Epithelial cell of proximal tubule (primary cell): ENCODE data around the gene TEAD1. TPM values are rescaled to one million over a fixed set of nuclear protein-coding genes. Genes with fewer than 3 reads are reported as not detected.

Experiments used
- DNase-seq: peaks from one replicate; pipeline ENCODE4 v3.0.0-alpha.2; 2011; ENCODE audit warnings: low read depth
- H3K4me3 ChIP-seq: 2 replicates; pipeline ENCODE4 v1.5.1; 2011; ENCODE audit warnings: low read depth, mild to moderate bottlenecking, low read length
- total RNA-seq: library from RNA; depleted of rRNA; stranded (reverse); fragments of >200 nt; gene quantifications from 2 replicates; pipeline ENCODE4 v1.2.3, GENCODE V29; 2015
- TF ChIP-seq, protein P1 (sequence below): conservative IDR thresholded peaks from 2 replicates; pipeline ENCODE4 v1.5.1; 2012; ENCODE audit warnings: low read depth, mild to moderate bottlenecking, low read length

The TEAD1 gene
- total RNA-seq, 1 donor from 2014 or later, result 61.9 TPM

DNA sequence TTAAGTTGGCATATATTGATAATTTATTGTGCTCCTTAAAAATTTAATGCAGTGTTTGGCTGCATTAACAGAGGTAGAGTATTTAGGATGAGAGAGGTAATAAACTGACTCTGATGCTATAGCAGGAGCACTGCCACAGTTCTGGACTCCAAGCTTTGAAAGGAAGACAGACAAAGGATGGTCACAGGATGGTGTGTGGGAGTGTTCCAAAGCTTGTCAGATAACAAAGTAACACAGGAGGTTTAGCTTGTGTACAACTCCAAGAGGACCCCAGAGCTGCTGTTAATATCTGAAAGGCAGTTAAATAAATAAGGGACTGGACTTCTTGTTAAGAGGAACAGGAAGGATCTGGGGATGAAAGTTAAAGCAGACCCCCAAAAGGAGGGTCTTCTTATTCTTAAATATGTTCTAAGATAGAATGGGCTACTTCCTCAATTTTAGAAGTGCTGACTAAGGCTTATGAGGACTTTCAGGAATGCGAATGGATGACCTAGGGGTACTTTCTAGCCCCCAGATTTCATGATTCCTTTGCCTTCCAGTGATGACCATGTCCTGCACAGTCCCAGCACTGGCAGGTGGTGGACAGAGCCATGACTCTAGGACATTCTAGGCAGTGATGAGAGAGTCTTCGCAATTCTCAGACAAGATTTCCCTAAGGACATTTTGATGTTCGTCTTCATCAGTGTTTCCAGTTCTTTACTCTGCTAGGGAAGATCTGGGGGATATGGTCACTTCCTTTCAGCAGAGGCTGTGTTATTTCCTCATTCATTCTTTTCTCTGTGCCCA is 185.8 kb downstream of the TEAD1 start:
- no peak for DNase-seq
- H3K4me3 ChIP-seq, result no peak overlapping the region
- TF ChIP-seq, protein P1, sequence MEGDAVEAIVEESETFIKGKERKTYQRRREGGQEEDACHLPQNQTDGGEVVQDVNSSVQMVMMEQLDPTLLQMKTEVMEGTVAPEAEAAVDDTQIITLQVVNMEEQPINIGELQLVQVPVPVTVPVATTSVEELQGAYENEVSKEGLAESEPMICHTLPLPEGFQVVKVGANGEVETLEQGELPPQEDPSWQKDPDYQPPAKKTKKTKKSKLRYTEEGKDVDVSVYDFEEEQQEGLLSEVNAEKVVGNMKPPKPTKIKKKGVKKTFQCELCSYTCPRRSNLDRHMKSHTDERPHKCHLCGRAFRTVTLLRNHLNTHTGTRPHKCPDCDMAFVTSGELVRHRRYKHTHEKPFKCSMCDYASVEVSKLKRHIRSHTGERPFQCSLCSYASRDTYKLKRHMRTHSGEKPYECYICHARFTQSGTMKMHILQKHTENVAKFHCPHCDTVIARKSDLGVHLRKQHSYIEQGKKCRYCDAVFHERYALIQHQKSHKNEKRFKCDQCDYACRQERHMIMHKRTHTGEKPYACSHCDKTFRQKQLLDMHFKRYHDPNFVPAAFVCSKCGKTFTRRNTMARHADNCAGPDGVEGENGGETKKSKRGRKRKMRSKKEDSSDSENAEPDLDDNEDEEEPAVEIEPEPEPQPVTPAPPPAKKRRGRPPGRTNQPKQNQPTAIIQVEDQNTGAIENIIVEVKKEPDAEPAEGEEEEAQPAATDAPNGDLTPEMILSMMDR, result no peak

DNA sequence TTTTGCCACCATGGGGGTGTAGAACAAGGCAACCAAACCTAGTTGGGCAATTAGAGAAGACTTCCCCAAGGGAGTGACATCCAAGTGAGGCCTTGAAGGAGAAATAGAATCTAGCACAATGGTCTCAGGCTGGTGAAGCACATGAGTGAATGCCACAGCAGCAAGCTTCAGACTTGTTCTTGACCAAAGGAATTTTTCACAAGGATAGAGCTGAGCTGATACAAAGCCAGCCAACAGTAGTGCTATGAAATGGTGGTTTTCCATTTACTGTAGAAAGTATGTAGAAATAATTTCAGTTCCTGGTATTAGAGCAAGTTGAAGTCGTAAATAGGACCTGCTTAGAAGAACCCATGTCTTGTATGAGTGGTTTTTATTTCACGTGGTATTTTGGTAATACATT is 186.6 kb downstream of the TEAD1 start:
- H3K4me3 ChIP-seq, result no peak overlapping the region
- TF ChIP-seq, protein P1, result no peak
- DNase-seq, result no peak

DNA sequence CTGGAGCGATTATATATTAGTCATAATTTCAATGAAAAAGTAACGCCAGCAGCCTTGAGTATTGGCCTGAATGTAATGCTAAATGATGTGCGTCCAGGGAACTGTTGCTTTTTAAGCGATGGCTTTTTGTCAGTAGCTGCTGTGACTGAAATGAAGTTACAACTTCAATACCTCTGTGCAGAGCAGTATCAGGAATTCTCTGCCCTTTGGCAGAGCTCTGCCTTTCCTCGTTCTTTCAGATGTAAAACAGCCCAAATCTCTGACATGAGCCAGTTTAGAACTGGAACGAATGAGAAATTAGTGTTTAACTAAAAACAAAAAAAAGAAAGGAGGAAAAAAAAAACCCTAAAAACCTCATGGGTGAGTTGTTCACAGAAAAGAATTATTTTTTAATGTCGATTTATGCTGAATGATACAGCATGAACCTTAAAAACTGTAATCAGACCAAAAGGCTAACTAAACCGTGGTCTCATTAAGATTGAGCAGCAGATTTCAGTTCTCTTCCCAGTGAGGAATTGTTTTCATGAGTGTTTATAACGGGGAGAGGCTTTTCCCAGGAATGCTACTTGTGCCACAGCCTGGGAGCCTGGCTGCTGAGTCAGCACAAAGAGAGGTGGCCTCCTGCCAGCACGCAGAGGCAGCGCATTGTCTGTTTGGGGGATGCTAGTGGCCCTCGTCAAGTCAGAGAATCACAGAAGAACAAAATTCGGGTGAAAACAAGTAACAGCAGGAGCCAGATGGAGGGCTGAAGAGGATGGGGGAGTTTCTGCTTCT is 188.7 kb downstream of the TEAD1 start:
- H3K4me3 ChIP-seq, result no peak overlapping the region
- DNase-seq, result peak; percentile 47
- TF ChIP-seq, protein P1, result no peak

DNA sequence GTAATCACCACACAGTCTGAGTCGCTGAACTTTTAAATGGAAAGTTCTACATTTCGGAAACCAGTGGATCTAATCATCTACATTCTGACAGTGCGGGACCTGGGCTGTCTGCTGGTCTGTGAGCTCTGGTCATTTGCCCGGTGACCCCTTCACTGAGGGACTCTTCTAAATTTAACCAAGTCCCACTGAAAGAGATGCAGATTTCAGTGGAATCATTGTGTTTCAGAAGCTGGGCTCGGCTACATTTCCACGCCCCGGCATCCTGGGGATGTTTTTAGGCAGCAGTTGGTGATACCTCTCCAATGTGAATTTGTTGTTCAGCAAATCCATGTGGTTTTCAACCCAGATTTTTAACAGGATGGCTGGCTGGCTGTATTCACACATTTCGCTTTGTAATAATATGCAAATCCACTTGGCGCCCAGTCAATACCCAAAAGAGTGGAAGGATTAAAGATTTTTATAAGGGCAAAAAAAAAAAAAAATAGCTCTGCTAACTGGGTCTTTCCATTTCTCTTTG is 189.4 kb downstream of the TEAD1 start:
- no peak for DNase-seq
- H3K4me3 ChIP-seq, result no peak overlapping the region
- TF ChIP-seq, protein P1, result no peak

DNA sequence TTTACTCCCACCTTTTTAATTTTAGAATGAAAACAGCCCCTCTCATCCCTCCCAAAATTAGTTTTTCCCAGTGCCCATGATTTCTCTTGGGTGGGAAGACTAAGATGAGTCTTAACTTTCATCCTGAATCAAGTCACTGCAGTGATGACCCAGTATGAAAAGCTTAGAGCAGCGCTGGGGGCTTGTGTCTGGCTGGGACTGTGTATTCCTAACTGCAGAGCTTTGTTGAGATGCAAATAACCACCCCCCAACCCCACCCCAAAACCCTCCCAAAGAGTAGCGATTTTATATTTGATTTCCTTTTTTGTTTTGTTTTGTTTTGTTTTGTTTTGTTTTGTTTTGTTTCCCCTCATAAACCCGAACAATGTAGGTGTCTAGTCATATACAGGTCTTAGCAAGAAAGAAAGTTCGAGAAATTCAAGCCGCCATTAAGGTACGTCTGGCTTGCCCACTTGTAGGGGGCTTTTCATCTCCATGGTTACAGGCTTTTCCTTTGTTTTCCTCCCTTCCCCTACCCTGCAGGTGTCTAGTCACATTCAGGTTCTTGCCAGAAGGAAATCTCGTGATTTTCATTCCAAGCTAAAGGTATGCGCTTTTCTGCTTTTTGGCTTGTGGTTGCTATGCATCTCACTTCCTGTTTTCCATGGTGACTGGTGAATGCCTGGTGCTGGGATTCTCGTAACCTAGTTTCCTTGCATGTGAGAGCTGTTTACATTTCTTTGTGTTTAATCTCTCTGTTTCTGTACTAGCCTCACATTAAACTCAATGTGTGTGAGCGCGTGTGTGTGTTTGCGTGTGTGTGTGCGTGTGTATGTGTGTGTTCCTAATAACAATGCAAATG is 190.3 kb downstream of the TEAD1 start:
- no peak overlapping the region for H3K4me3 ChIP-seq
- DNase-seq, result peak; percentile 53
- TF ChIP-seq, protein P1, result no peak

DNA sequence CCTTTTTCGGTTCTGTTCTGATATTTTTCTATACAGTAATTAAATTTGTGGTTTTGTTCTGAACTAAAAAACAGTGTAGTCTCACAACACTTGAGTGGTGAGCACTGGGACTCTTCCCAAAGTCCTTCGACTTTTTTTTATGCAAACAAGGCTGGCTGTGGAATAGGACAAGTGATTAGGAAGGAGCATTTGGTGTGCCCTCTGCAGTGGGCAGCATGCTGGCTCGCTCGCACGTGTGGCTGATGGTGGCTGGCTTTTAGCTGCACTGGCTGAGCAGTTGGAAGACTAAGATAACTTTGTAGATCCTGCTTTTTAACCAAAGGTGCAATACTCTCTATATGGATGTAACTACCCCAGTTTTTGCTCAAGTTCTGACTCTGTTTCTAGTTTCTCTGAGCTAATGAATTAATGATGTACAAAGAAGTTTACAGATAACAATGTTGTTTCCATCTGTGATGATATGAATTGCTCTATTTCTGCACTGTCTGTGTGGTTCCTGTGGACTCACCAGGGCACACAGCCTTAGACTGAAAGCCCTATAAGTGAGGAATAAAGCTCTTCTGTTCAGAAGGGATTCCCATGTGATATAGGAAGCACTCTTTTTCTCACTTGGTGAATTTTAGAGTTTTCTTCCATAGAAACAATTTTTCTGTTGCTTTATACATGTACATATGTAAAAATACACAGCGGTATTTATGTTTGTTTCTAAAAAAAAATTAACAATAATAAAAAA is 191.8 kb downstream of the TEAD1 start:
- TF ChIP-seq, protein P1, result no peak
- no peak overlapping the region for H3K4me3 ChIP-seq
- no peak for DNase-seq
